Activated B cell treated with CpG ODN at 0.5 μM for 24 hours (primary cell): ENCODE measurements around the gene WDR1. TPM values are rescaled to one million over a fixed set of nuclear protein-coding genes. Genes with fewer than 3 reads are reported as not detected.

Experiments
- ATAC-seq: fragments of 200-7000 bp; cut with Tn5 transposase; one replicate; pipeline ENCODE4 v1.10.0; 2021; ENCODE audit warnings: low read depth, mild to moderate bottlenecking, moderate library complexity
- CTCF ChIA-PET: fragments of 350-600 bp; sonication (Branson Sonifier 250); formaldehyde crosslinking; loops from one replicate; lab custom pipeline; 2021; ENCODE audit warnings: antibody characterized with exemption; lab: Charles Lee
- POLR2A ChIA-PET: fragments of 350-600 bp; sonication (Branson Sonifier 250); formaldehyde crosslinking; loops from one replicate; lab custom pipeline; 2021; ENCODE audit warnings: antibody characterized with exemption; lab: Charles Lee
- DNase-seq: peaks from one replicate; pipeline ENCODE4 v3.0.0; 2022
- H3K27ac Mint-ChIP-seq: one replicate; pipeline ENCODE4 v1.8.0; 2020; ENCODE audit warnings: mixed read lengths
- H3K27me3 Mint-ChIP-seq: one replicate; pipeline ENCODE4 v1.8.0; 2021; ENCODE audit warnings: mixed read lengths
- H3K36me3 Mint-ChIP-seq: one replicate; pipeline ENCODE4 v1.8.0; 2021; ENCODE audit warnings: low read depth, mixed read lengths
- H3K4me1 Mint-ChIP-seq: one replicate; pipeline ENCODE4 v1.8.0; 2021; ENCODE audit warnings: mixed read lengths
- H3K4me3 Mint-ChIP-seq: one replicate; pipeline ENCODE4 v1.8.0; 2020; ENCODE audit warnings: mild to moderate bottlenecking, mixed read lengths
- H3K9me3 Mint-ChIP-seq: one replicate; pipeline ENCODE4 v1.8.0; 2020; ENCODE audit warnings: mixed read lengths
- intact Hi-C: fragments of 100-400 bp; cut with micrococcal nuclease; formaldehyde crosslinking; loops from one replicate; pipeline ENCODE4 v1.15.1; 2024
- total RNA-seq: library from RNA; stranded (reverse); gene quantifications from 2 replicates; pipeline ENCODE4 v1.2.3, GENCODE V29; 2022
- TF ChIP-seq, protein P1 (sequence below): fragments of 200-600 bp; IDR thresholded peaks from one replicate; pipeline ENCODE4 v1.8.0; 2022; ENCODE audit warnings: antibody characterized with exemption, mild to moderate bottlenecking

WDR1 gene
- total RNA-seq, 1 donor from 2014 or later = 337 TPM

DNA sequence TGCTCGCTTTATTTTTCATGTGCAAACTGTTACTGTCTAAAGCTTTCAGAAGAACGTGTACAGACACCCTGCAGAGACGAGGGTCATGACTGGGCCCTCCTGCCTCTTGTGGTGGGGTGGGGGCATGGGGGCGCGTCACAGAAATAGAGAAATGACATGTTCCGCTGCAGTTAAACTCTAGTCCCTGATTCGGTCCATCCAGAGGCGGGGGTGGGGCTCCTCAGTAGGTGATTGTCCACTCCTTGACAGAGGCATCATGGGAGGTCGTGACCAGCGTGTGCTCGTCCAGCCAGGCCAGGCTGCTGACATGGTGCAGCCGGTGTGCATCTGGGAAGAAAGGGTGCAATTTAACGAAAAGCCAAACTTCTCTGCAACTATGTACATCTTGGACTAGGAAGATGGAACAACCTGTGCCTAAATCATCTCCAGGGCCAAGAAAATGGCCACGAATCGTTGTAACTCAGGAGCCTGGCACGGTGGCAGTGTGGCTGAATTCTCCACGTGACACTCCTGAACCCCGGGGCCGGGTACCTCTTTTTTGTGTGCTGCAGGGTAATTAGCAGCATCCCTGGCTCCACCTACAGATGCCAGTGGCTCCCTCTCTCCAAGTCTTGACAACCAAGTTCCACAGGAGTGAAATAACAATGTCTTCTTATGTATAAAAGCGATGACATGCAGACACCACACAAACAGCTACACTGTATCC, 41.3 kb downstream of the WDR1 start:
- DNase-seq = no peak
- TF ChIP-seq, protein P1, sequence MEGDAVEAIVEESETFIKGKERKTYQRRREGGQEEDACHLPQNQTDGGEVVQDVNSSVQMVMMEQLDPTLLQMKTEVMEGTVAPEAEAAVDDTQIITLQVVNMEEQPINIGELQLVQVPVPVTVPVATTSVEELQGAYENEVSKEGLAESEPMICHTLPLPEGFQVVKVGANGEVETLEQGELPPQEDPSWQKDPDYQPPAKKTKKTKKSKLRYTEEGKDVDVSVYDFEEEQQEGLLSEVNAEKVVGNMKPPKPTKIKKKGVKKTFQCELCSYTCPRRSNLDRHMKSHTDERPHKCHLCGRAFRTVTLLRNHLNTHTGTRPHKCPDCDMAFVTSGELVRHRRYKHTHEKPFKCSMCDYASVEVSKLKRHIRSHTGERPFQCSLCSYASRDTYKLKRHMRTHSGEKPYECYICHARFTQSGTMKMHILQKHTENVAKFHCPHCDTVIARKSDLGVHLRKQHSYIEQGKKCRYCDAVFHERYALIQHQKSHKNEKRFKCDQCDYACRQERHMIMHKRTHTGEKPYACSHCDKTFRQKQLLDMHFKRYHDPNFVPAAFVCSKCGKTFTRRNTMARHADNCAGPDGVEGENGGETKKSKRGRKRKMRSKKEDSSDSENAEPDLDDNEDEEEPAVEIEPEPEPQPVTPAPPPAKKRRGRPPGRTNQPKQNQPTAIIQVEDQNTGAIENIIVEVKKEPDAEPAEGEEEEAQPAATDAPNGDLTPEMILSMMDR = no peak
- ChIA-PET POLR2A (no interaction called here), CTCF (no interaction called here)
- H3K27ac Mint-ChIP-seq = no peak overlapping the region
- H3K9me3 Mint-ChIP-seq = no peaks in the 10 kb centered on the region
- peaks cover 85% of the 10 kb centered on the region for H3K36me3 Mint-ChIP-seq
- no peaks in the 10 kb centered on the region for H3K4me1 Mint-ChIP-seq
- H3K27me3 Mint-ChIP-seq = no peaks in the 10 kb centered on the region
- no peak overlapping the region for H3K4me3 Mint-ChIP-seq
- intact Hi-C loops = no loop called here
- no peak for ATAC-seq

DNA sequence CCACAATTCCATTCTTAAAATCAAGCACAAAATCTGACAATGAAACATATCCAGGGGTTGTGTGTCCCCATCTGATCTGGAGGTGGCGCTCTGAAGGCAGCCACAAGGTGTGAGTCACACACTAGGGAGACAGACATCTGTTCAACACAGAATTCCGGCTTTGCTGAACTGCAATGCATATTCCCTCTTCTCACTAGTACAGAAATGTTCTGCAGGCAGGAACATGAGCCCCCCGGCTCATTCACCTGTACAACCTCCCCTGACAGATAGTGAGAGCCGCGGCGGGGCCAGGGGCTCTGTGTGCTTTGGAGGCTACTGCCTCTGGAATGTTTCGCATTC, 41.9 kb downstream of the WDR1 start:
- Mint-ChIP-seq H3K4me1 (no peaks in the 10 kb centered on the region), H3K36me3 (peaks cover 81% of the 10 kb centered on the region), H3K27ac (no peak overlapping the region), H3K27me3 (no peaks in the 10 kb centered on the region), H3K4me3 (no peak overlapping the region), H3K9me3 (no peaks in the 10 kb centered on the region)
- intact Hi-C loops = no loop called here
- TF ChIP-seq, protein P1 = no peak
- ATAC-seq (no peak), DNase-seq (no peak)
- POLR2A ChIA-PET = no interaction called here
- CTCF ChIA-PET = no interaction called here

DNA sequence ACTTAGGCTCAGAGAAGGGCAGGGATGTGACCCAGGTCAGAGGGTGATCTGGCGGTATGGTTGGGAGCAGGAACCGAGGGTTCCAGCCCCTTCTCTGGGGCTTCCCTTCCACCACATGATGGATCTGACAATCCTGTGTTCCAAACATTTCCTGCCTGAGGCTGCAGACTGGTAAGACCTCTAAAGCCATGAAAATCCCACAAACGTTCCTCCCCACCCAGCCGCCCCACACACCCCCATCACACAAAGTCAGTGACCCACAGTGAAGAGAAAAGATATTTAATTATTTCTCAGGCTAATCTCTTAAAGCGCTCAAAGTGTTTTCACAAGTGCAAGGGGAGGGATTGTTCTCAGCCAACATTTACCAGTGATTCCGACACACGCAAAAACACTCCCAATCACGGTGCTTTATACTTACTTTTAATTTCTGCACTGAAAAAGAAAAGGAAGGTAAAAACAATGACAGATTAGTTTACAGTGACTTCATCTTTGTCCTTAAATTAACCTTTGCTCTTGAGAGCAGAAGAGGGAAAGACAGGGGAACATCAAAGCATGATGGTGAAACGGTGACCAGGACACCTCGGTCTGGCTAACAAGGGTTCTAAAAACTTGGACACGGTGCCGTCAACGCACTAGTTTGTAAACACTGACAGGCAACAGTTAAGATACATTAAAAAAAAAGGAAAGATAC, 42.4 kb downstream of the WDR1 start:
- Mint-ChIP-seq H3K4me1 (no peaks in the 10 kb centered on the region), H3K9me3 (no peaks in the 10 kb centered on the region), H3K4me3 (no peak overlapping the region), H3K36me3 (peaks cover 79% of the 10 kb centered on the region), H3K27me3 (no peaks in the 10 kb centered on the region), H3K27ac (no peak overlapping the region)
- DNase-seq = no peak
- TF ChIP-seq, protein P1 = no peak
- intact Hi-C loops = no loop called here
- ChIA-PET POLR2A (no interaction called here), CTCF (no interaction called here)
- no peak for ATAC-seq

DNA sequence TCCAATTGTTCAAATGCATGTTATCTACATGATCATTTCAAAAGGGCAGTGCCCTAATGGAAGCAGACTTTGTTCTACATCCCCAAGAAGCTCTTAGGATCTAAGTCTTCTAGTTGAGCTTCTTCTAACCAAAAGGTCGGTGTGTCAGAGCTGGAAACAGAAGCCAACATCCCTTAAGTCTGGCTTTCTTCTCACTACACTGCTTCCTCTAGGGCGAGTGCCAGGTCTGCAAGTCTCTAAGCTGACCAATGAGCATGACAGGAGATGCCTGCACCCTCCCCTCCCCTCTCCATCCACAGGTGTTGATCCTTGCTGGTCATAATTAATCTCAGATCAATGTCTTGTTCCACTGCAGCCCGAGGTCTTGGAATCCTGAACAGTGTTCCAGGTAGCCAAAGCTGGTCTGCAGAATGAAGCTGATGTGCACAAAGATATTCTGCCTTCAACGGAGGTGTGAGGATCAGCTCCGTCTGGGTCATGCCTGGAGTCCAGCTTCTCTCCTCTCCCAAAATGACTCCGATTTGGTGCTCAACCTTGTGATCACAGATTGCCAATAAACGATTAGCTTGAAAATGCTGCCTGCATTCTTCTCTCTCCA, 44.1 kb downstream of the WDR1 start:
- POLR2A ChIA-PET = no interaction called here
- intact Hi-C loops = no loop called here
- no peaks in the 10 kb centered on the region for H3K9me3 Mint-ChIP-seq
- no peak overlapping the region for H3K4me3 Mint-ChIP-seq
- no peak overlapping the region for H3K27ac Mint-ChIP-seq
- no peak for DNase-seq
- peaks cover 74% of the 10 kb centered on the region for H3K36me3 Mint-ChIP-seq
- H3K4me1 Mint-ChIP-seq = no peaks in the 10 kb centered on the region
- ATAC-seq = no peak
- no peaks in the 10 kb centered on the region for H3K27me3 Mint-ChIP-seq
- CTCF ChIA-PET = no interaction called here
- TF ChIP-seq, protein P1 = no peak

DNA sequence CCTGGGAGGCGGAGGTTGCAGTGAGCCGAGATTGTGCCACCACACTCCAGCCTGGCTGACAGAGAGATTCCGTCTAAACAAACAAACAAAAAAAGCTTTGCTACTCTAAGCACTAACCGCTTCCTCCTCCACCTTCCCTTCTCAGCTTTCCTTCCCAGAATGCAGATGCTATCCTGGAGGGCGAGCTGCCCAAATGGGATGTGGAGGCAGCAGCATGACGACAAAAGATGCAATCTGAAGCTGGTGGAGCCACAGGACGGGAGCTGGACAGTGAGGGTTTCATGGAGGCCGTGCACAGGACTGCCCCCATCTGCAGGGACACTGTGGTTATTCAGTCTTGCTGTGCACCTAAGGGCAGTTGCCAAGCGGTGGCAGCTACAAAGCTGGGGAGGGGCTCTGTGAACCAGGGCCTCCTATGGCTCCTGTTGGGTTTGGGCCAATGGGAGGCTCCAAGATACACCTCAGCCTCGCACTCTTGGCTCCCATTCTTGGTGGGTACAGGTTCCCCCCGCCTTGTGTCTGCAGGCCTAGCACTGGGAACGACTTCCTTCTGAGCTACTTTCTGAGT, 47.4 kb downstream of the WDR1 start:
- Mint-ChIP-seq H3K4me1 (no peaks in the 10 kb centered on the region), H3K36me3 (peaks cover 69% of the 10 kb centered on the region), H3K27me3 (no peaks in the 10 kb centered on the region), H3K4me3 (no peak overlapping the region), H3K27ac (no peak overlapping the region), H3K9me3 (no peaks in the 10 kb centered on the region)
- DNase-seq (no peak), ATAC-seq (no peak)
- CTCF ChIA-PET = no interaction called here
- TF ChIP-seq, protein P1 = no peak
- intact Hi-C loops = no loop called here
- POLR2A ChIA-PET = no interaction called here
